A549 treated with ZK216348 at 1 μM for 4 hours (cell line): ENCODE results near the gene SSR2. TPM values are rescaled to one million over a fixed set of nuclear protein-coding genes. Genes with fewer than 3 reads are reported as not detected.

Experiments
- total RNA-seq: library from RNA; stranded (reverse); fragments of 200-300 nt; extraction: Qiagen RNA extraction; gene quantifications from 5 replicates; pipeline ENCODE4 v1.2.3, GENCODE V29; 2022; ENCODE audit warnings: low read depth

Gene SSR2
- total RNA-seq: 256 to 276 TPM (median 258 TPM) in 5 replicates

DNA sequence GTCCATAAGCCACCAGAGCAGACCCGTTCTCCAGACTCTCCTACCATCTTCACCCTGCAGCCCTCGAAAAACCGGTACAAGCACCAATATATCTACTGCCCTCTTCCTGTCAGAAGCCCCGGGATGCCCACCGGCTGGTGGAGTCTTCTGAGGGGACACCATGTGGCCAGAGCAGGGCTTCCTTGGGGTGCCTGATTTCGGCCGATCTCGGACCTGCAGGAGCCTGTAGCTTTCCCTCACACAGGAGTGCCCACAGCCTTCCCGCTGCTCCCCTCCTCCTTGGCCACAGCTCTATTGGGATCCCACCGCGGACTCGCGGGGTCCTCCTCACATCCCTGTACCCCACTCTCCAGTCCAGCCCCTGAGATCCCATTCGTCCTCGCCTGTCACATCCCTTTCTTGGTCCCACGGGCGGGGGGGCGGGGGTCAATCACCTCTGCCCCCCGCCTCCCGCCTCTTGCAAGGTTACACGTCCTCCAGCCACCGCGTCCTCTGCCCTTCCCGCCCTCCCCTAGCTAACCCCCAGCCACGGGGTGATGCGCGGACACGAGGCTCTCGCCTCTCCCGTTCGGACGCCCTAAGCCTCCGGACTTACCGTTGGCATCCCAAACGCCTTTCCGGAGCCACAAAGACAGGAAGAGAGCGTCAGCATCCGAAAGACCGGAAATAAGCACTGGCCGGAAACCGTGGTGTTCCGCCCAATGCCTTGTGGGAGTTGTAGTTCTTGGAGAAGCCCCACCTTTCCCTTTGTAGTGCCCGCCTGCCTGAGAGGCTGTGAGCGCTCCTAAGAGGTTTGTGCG lies at the start of gene SSR2:
SSR2 (minus strand) TSS at position 659 of the 800 bp plus-strand sequence. CDS start 784 bp downstream, outside the sequence.

DNA sequence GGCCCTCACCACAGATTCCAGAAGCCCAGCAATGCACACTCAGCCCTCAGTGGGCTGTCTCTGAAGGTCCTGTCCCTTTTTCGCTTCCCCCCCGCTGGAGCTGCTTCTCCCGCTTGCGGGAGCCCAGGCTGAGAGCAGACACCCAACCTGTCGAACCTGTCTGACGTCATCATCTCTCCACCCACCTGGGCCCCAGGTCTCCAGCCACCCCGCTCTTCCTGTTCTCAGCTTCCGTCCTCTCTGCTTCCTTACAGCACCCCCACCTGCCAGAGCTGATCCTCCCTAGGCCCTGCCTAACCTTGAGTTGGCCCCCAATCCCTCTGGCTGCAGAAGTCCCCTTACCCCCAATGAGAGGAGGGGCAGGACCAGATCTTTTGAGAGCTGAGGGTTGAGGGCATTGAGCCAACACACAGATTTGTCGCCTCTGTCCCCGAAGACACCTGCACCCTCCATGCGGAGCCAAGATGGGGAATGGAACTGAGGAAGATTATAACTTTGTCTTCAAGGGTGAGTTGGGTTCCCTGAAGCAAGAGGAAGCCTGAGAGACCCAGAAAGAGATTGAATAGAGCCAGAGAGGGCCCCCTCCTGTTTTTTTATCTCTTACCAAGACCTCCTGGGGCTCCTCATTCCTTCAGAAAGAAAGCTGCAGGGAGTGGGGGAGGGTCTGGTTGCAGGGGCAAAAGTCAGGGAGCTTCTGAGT lies 40.3 kb upstream of the SSR2 start, which contains the start of gene RAB25:
RAB25 (plus strand) TSS at position 224 of the 700 bp plus-strand sequence; CDS start at position 465, 241 bp downstream.

DNA sequence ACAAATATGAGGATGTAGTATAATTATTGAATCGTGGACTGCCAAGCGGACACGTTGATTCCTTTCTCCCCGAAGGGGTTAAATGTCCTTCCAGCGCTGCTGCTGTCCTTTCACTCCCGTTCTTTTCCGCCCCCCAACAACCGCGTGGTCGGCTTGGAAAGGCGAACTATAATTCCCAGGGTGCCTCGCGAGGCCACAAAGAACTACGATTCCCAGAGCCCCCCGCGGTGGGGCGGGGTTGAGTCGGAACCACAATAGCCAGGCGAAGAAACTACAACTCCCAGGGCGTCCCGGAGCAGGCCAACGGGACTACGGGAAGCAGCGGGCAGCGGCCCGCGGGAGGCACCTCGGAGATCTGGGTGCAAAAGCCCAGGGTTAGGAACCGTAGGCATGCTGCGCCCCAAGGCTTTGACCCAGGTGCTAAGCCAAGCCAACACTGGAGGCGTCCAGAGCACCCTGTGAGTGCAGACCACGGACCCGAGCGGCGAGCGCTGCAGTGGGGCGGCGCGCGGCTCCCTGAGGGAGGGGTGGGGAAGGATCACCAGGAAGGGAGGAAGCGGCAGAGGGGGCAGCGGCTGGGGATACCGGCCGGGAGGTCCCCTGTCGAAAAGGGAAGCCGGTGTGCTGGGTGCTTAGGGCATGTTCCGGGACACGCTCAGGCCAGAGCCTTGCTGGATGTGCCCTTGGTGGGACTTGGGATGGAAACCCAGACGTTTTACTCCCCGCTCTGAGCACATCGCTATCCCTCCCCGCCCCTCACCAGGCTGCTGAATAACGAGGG lies 33.9 kb upstream of the SSR2 start, which contains the start of gene LAMTOR2:
LAMTOR2 (plus strand) TSS at position 283 of the 781 bp plus-strand sequence; CDS start at position 391, 108 bp downstream.

DNA sequence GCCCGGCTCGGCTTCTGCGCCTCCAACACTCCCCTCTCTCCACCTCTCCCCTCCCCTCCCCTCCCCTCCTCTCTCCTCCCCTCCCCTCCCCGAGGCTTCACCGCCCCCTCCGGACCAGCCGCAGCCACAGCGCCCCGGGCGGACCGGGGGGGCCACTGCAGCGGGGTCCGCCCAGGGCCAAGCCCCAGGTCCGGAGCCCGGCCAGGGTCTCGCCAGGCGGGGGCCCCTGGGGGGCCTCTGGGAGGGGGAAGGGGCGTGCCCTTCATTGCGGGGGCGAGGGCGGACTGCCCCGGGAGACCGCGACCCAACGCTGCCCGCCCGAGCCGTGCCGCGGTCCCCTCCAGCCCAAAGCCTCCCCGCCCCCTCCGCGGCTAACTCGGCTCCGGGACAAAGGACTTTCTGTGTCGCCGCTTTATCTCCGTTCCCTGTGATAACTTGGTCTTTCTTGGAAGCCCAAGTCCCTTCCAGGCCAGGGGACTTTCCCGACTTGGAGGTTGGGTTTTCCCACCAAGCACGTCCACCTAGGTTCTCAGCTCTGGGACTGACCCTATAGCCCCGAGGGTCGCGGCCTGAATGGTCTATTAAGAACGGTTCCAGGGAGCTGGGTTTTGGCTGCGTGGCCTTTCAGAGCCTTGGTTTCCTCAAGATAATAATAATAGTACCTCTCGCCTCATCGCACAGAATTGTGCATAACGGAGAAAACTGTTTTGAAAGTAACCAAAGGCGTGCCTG lies 33.2 kb upstream of the SSR2 start, which contains the start of gene UBQLN4:
UBQLN4 (minus strand) TSS at position 31 of the 732 bp plus-strand sequence. CDS start 97 bp downstream, outside the sequence.

DNA sequence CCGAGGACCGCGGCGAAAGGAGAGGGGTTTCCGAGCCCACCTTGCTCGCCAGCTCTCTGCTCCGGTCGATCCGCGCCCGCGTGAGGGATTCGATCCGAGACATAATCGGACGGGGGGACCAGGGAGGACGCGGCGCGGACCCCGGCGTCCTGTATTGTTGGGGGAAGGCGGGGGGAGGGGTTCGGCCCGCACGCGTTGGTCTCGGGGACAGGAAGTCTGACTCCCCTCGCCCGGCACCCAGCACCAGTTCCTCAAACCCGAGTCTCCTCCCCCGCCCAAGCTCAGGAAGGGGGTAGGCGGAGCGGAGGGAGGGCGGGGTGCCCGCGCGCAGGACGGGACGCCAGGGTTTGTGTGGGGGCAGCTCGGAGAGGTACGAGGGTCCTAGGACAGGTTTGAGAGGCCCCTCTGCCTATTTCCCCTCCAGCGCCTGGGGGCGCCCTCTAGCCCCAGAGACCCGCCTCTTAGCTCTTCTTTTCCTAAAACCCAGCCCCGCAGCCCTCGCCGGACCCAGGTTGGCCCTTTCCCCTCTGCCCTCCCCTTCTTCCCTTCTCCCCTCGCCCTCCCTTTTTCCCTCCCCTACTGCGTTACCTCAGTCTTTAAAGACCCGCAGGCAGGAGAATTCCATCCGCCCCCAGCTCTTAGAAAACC lies 42.3 kb downstream of the SSR2 start, which contains the start of gene ARHGEF2:
ARHGEF2 (minus strand) TSS at position 223 of the 648 bp plus-strand sequence; CDS start at position 103, 120 bp downstream.

Other genes with a start within 250 kb of the SSR2 start
- 14.6 to 16.5 TPM (median 15.5 TPM) in 5 replicates for gene GON4L, start 163.7 kb downstream of the SSR2 start, total RNA-seq
- 0.93 to 1.3 TPM (median 1.2 TPM) in 5 replicates for gene SYT11, start 161.4 kb downstream of the SSR2 start, total RNA-seq
- 17.8 to 24.8 TPM (median 21.8 TPM) in 5 replicates for gene RIT1, start 109.6 kb downstream of the SSR2 start, total RNA-seq
- 16.3 to 26.8 TPM (median 24.5 TPM) in 5 replicates for gene KHDC4, start 86.5 kb downstream of the SSR2 start, total RNA-seq
- gene RXFP4, start 79.3 kb downstream of the SSR2 start, total RNA-seq: not detected in 5 replicates
- gene ARHGEF2, start 42.4 kb downstream of the SSR2 start, total RNA-seq: 29.2 to 44.4 TPM (median 37.7 TPM) in 5 replicates
- 35.1 to 45.0 TPM (median 43.9 TPM) in 5 replicates for gene UBQLN4, start 32.8 kb upstream of the SSR2 start, total RNA-seq
- 133 to 163 TPM (median 154 TPM) in 5 replicates for gene LAMTOR2, start 33.8 kb upstream of the SSR2 start, total RNA-seq
- 0.29 to 0.62 TPM (median 0.38 TPM) in 3 of 5 replicates, not detected in the others for gene RAB25, start 40.2 kb upstream of the SSR2 start, total RNA-seq
- gene MEX3A, start 61.5 kb upstream of the SSR2 start, total RNA-seq: 0.83 to 3.8 TPM (median 2.2 TPM) in 5 replicates
- 487 to 742 TPM (median 732 TPM) in 5 replicates for gene LMNA, start 93.8 kb upstream of the SSR2 start, total RNA-seq
- gene SEMA4A, start 132.6 kb upstream of the SSR2 start, total RNA-seq: 0.26 to 0.46 TPM (median 0.42 TPM) in 5 replicates
- 24.0 to 30.8 TPM (median 26.1 TPM) in 5 replicates for gene SLC25A44, start 173.2 kb upstream of the SSR2 start, total RNA-seq
- gene PMF1, start 192.1 kb upstream of the SSR2 start, total RNA-seq: 54.8 to 62.6 TPM (median 56.8 TPM) in 5 replicates
- gene BGLAP, start 221.2 kb upstream of the SSR2 start, total RNA-seq: 0.20 to 0.40 TPM (median 0.39 TPM) in 3 of 5 replicates, not detected in the others
- gene PAQR6, start 227.1 kb upstream of the SSR2 start, total RNA-seq: 2.9 to 5.5 TPM (median 3.4 TPM) in 5 replicates